Activated CD4-positive, alpha-beta T cell treated with anti-CD3 and anti-CD28 coated beads, Interleukin-2, amount 50 U/mL, for 4 hours (primary cell): ENCODE data around the gene SMTNL2.
"Not testable (repeated sequence)": the region's sequence is repeated elsewhere in the genome, so short reads cannot be mapped to it uniquely, and the experiment has no call there.

Experiments used
- DNase-seq, 2 experiments: peaks; one replicate each; pipeline ENCODE4 v3.0.0-alpha.2; 2020

SMTNL2 gene

GRCh38 chr17:4605826-4606225 is 21.5 kb downstream of the SMTNL2 start:
- no peak for DNase-seq

DNA sequence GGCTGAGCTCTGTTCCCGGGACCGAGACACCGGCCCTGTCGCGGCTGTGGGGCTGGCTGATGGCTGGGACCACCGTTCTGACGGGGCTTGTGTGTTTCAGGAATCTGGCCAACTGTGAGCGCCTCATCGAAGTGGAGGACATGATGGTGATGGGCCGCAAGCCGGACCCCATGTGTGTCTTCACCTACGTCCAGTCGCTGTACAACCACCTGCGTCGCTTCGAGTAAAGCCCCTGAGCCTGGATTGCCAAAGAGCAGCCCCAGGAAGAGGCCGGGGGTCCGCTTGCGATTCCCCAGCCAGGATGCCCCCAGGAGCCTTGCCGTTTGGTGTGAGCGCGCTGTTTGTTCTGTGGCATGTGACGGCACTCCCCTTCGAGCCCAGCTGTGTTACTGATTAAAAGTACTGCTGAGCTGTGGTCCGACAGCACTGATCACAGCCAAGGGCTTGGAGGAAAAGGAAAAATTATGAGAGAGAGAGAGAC is 23.0 kb downstream of the SMTNL2 start:
- DNase-seq, result no peak

DNA sequence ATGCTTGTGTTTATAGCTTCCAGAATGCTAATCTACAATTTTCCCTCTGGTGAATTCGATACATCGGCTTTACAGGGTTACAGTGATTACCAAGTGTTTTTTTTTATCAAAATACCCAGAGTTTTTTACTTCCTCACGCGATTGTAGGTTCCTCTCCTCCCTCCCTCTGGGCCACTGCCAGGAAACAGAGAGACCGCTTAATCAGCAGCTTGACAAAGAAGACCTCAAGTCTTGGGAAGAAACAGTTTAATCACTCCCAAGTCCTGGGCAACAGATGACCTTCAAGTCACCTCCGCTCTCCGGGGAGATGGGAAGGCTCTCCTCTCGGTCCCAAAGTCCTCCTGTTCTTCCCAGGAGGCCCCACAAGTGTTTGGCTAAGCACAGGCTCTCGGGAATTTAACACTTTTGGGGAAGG is 23.5 kb downstream of the SMTNL2 start:
- DNase-seq, result no peak

GRCh38 chr17:4609761-4610160 is 25.4 kb downstream of the SMTNL2 start:
- DNase-seq, result no peak

DNA sequence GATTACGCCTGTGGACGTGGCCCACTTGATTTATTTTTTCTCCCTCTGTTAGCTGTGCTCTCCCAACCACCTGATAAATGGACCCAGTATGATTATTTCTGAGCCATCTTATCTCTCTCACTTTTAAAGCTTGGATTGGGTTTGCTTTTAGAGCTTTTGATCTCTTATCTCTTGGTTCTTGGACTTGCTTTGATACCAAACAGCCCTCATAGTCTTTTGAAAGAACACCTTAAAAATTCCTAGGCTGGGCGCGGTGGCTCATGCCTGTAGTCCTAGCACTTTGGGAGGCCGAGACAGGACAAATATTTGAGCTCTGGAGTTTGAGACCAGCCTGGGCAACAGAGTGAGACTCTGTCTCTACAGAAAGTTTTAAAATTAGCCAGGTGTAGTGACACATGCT is 25.8 kb downstream of the SMTNL2 start:
- no peak for DNase-seq

DNA sequence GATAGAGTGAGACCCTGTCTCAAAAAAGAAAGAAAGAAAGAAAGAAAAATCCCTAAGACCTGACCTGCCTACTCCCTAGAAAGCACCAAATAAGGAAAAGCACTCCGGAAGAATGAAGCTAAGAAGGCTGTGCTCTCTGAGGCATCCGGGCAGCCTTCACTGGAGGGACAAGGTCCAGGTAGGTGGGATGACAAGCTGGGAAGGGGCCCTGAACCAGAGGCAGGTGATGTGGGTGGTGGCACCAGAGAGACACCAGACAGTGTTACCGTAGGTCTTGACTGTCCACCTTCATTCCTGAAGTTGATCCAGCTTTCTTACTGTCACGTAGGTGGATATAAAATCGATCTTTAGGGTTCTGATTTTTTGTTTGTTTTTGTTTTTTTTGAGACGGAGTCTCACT is 26.3 kb downstream of the SMTNL2 start:
- DNase-seq, result no peak

- no peak for DNase-seq
These were observed 32.1 kb downstream of the SMTNL2 start for GRCh38 chr17:4616476-4616875.

DNA sequence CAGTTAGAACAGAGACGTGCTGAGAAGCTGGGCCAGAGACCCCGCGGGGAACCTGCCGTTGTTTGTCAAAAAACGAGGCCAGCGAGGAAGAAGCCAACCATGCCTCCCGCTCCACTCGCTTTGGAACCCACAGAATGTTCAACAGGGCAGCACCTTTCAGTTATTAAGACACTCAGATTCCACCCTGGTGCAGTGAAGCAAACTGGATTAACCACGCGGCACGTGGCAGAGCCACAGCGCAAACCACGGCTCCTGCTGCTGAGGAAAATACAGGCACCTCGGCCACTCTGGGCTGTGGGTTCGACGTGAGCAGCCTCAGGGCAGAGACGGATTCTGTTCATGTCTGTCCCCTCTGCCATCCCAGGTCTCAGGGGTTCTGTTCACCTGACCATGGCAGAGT is 32.8 kb downstream of the SMTNL2 start:
- DNase-seq, result no peak

- DNase-seq, result no peak
These were observed 33.4 kb downstream of the SMTNL2 start for GRCh38 chr17:4617590-4618351.

GRCh38 chr17:4620531-4621101 is 36.3 kb downstream of the SMTNL2 start:
- no peak for DNase-seq

- DNase-seq, result no peak
These were observed 38.0 kb downstream of the SMTNL2 start for GRCh38 chr17:4622375-4622774.

DNA sequence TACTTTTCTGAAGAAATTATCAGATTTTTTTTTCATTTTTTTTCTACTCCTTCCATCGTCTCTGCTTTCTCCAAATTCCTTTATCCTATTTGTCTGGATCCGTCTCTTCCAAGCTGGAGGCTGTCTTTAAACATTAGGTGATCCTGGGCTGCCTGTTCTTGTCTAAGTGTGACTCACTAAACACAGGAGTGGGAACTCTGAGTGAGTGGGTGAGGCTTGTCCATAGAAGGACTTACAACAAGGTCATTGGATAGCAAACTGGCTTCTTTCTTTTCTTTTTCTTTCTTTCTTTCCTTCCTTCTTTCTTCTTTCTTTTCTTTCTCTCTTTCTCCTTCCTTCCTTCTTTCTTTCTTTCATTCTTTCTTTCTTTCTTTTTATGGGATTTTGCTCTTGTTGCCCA is 38.9 kb downstream of the SMTNL2 start:
- DNase-seq, result no peak

DNA sequence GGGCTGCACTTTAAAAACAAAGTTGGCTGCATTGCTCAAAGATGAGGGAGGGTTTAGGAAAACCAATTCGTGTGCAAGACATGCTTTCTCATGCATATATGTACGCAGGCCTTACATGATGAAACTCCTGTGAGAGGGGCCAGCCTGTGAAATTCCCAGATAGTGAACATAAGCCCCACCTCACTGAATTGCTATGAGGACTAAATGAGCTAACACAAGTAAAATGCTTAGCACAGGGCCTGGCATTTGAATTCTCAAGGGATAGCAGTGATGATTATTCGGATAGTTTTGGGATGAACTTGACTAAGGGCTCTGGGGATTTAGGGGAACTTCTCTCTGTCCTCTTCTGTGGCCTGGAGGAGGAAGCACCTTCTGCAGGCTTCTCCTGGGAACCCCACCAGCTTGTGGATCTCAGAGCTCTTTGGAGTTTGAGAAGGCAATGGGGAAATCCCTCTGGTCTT is 40.2 kb downstream of the SMTNL2 start:
- DNase-seq, result not testable (repeated sequence)

DNA sequence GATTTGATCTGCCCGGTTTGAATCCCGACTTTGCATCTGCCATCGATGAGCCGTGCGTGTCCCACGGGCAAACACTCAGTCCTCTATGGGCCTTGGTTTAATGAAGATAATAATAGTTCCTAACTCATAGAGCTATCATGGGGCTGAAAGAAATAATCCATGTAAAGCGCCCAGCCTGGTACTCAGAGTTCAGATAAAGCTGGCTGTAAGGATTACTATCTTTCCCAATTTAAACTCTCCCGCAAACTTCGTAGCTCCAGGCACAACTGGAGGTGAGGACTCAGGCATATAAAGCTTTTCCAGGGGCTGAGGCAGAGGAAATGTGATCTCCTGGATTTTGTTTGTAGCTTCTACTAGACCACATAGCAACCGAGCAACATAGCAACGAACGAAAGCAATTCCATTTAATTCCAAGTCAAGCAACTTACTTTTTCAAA is 40.9 kb downstream of the SMTNL2 start:
- no peak for DNase-seq

GRCh38 chr17:4626734-4627256 is 42.5 kb downstream of the SMTNL2 start:
- no peak for DNase-seq

DNA sequence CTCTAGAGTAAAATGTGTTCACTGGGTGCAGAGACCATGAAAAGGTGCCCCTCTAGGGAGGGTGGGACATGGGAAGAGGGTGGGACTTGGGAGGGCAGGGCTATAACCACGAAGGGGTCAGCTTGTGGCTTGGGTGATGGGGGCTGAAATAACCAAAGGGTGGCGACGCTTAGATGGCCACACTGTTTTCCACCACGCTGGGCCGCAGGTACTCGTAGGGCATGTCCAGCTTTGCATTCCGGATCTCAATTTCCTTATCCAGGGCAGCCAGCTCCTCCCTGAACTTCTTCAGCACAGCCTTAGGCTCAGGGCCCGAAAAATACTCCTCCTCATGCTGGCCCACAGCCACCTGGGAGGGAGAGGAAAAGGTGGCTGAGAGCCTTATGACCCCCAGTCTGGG is 47.1 kb downstream of the SMTNL2 start:
- DNase-seq, result no peak

GRCh38 chr17:4631836-4632580 is 47.7 kb downstream of the SMTNL2 start:
- DNase-seq, result no peak

DNA sequence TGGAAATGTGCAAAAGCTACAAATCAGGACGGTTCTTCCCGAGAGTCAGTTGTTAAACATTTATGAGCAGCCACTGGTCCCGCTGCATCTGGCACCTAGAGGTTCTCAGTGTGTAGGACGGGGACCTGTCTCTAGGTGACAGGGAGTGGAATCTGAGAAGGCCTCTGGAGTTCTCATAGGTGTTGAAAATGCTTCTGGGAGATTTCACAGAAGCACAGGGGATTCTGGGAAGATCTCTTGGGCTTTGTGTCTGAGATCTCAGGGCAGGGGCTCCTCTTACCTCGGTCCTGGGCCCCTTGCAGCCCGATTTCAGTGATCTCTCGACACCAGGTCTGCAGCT is 48.2 kb downstream of the SMTNL2 start:
- DNase-seq, result no peak

DNA sequence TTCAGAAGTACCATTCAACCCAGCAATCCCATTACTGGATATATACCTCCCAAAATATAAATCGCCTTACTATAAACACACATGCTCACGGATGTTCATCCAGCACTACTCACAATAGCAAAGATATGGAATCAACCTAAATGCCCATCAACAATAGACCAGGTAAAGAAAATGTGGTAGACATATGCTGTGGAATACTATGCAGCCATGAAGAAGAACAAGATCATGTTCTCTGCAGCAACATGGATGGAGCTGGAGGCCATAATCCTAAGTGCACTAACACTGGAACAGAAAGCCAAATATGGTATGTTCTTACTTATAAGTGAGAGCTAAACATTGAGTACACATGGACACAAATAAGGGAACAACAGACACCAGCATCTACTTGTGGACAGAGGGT is 49.3 kb downstream of the SMTNL2 start:
- no peak for DNase-seq

- DNase-seq, result no peak
These were observed 50.6 kb downstream of the SMTNL2 start for GRCh38 chr17:4634976-4635375.

DNA sequence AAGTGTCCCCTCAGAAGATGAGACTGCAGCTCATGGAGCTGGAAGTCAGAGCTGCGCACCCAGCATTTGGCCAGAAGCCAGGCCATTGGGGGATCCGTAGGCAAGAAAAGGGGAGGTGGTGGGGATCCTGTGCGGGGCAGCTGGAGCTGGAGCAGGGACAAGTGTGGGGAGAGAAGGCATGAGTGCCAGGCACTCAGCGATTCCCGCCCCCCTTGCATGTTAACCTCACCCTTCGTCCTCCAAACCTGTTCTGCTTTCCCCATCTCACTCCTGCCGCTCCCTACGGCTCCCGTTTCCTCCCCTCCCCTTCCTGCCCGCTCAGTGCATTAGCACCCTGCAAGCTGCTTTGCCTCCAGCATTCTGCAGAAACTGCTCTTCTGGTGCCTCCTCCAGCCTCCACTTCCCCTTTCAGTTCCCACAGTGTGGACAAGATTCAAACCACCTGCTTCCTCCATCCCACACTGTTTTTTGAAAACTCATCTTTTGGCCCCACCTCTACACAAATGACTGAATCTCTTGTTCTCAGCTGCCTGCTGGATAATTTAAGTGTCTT is 51.6 kb downstream of the SMTNL2 start:
- no peak for DNase-seq

- DNase-seq, result no peak
These were observed 52.3 kb downstream of the SMTNL2 start for GRCh38 chr17:4636474-4637100.

- not testable (repeated sequence) for DNase-seq
These were observed 54.4 kb downstream of the SMTNL2 start for GRCh38 chr17:4638766-4639165.
